NB4 (cell line): ENCODE measurements around the gene MPRIP.

Experiments used
- CTCF ChIP-seq: IDR thresholded peaks from one replicate; pipeline ENCODE4 v1.5.1; 2012; ENCODE audit warnings: low read depth, low read length
- POLR2A ChIP-seq: IDR thresholded peaks from 2 replicates; pipeline ENCODE4 v1.6.1; 2011; ENCODE audit warnings: mild to moderate bottlenecking; ENCODE audit not compliant: insufficient read length; ENCODE audit errors: extremely low read depth

GRCh38 chr17:17084317-17084835 is 42.1 kb downstream of the MPRIP start:
- TF ChIP-seq CTCF (no peak), POLR2A (no peak)
